BLaER1 (cell line): ENCODE data around the gene BCL6.
A peak's percentile ranks its signal among the peaks of the same experiment; 100 is the strongest.

Experiments used
- H3K27ac ChIP-seq: shearing (Covaris generic); formaldehyde crosslinking; 2 replicates; pipeline ENCODE4 v1.8.1; 2022
- H3K27me3 ChIP-seq: shearing (Covaris generic); formaldehyde crosslinking; 2 replicates; pipeline ENCODE4 v1.8.1; 2022
- H3K36me3 ChIP-seq: shearing (Covaris generic); formaldehyde crosslinking; 2 replicates; pipeline ENCODE4 v1.8.1; 2022
- H3K4me1 ChIP-seq: shearing (Covaris generic); formaldehyde crosslinking; 2 replicates; pipeline ENCODE4 v1.8.1; 2022
- H3K4me2 ChIP-seq: shearing (Covaris generic); formaldehyde crosslinking; 2 replicates; pipeline ENCODE4 v1.8.1; 2022
- H3K4me3 ChIP-seq: shearing (Covaris generic); formaldehyde crosslinking; 2 replicates; pipeline ENCODE4 v1.8.1; 2022
- H3K9ac ChIP-seq: shearing (Covaris generic); formaldehyde crosslinking; 2 replicates; pipeline ENCODE4 v1.8.1; 2022
- H3K9me3 ChIP-seq: shearing (Covaris generic); formaldehyde crosslinking; 2 replicates; pipeline ENCODE4 v1.8.1; 2022
- H4K20me1 ChIP-seq: shearing (Covaris generic); formaldehyde crosslinking; 2 replicates; pipeline ENCODE4 v1.8.1; 2022
- Cebpa-rat ChIP-seq: shearing (Covaris generic); IDR thresholded peaks from 2 replicates; pipeline ENCODE4 v1.8.1; 2022

Gene BCL6

DNA sequence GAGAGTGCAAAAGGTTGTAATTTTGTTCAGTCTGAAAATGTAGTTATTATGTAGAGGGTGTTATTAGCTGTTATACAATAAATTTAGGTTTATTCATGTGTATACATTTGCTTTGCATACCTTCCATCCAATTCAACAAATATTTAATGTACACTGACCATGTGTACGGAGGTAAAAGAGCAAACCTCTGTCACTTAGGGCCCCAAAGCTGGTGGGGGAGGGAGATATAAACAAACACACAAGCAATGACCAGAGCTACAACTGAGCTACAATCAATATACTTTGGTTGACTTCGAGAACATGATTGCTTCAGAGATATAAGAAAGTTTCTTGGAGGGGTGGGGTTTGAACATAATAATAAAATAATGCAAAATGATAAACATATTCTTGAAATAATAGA is 17.5 kb upstream of the BCL6 start:
- Histone ChIP-seq H3K27ac (no peak overlapping the region), H3K9me3 (0 out of 2 replicates have a peak, but pooled peaks cover 3% of the 10 kb centered on the region)

GRCh38 chr3:187759601-187760000 is 14.3 kb upstream of the BCL6 start:
- Histone ChIP-seq H3K36me3 (no peaks in the 10 kb centered on the region), H3K9me3 (0 out of 2 replicates have a peak, but pooled peaks cover 3% of the 10 kb centered on the region), H3K4me3 (no peak overlapping the region), H3K4me2 (no peak overlapping the region), H3K9ac (no peak overlapping the region), H4K20me1 (no peaks in the 10 kb centered on the region), H3K27me3 (no peaks in the 10 kb centered on the region), H3K4me1 (no peaks in the 10 kb centered on the region), H3K27ac (no peak overlapping the region)
- no peak for TF ChIP-seq Cebpa-rat

More for the DNA sequence above, 17.5 kb upstream of the BCL6 start:
- Histone ChIP-seq H4K20me1 (no peaks in the 10 kb centered on the region), H3K36me3 (no peaks in the 10 kb centered on the region), H3K9ac (no peak overlapping the region), H3K4me2 (no peak overlapping the region), H3K27me3 (no peaks in the 10 kb centered on the region), H3K4me3 (no peak overlapping the region), H3K4me1 (no peaks in the 10 kb centered on the region)
- no peak for TF ChIP-seq Cebpa-rat

GRCh38 chr3:187758318-187758955 is 13.2 kb upstream of the BCL6 start:
- Histone ChIP-seq H3K4me3 (no peak overlapping the region), H3K4me1 (no peaks in the 10 kb centered on the region), H3K9ac (no peak overlapping the region), H3K36me3 (no peaks in the 10 kb centered on the region), H4K20me1 (no peaks in the 10 kb centered on the region), H3K27me3 (no peaks in the 10 kb centered on the region), H3K9me3 (0 out of 2 replicates have a peak, but pooled peaks cover 3% of the 10 kb centered on the region), H3K27ac (no peak overlapping the region), H3K4me2 (no peak overlapping the region)
- no peak for TF ChIP-seq Cebpa-rat

- Histone ChIP-seq H3K27ac (no peak overlapping the region), H3K4me3 (no peak overlapping the region), H3K27me3 (no peaks in the 10 kb centered on the region), H3K9me3 (no peaks in the 10 kb centered on the region), H3K4me1 (peaks cover 35% of the 10 kb centered on the region), H3K36me3 (no peaks in the 10 kb centered on the region), H3K4me2 (no peak overlapping the region), H4K20me1 (no peaks in the 10 kb centered on the region), H3K9ac (no peak overlapping the region)
- no peak for TF ChIP-seq Cebpa-rat
Measured at GRCh38 chr3:187753516-187753915, 8.2 kb upstream of the BCL6 start.

DNA sequence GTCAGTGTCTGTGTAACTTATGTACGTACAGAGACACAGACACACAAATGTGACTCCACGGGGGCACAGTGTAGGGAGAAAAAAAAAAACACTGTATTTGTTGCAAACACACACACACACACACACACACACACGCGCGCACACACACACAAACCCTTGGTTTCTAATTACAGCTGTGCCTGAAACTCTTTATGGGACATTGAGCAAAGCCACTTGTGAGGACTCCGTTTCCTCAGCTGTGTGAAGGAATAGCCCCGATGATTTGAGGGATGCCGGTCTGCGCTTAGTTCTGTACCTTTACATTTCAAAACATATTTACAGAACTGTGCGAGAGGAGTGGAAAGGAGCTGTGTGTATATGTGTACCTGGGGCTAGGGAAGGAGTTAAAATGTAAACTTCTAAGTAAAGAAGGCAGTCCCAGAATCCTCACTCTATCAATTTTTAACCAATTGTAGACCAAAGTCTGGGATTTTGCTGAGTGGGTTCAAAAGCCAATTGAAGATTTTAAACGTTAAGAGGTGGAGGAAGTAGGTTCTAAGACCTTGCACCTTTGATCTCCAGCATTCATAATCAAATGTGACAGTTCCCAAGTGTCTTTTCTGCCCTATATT is 5.3 kb upstream of the BCL6 start:
- H3K4me1 ChIP-seq: peaks cover 53% of the 10 kb centered on the region

DNA sequence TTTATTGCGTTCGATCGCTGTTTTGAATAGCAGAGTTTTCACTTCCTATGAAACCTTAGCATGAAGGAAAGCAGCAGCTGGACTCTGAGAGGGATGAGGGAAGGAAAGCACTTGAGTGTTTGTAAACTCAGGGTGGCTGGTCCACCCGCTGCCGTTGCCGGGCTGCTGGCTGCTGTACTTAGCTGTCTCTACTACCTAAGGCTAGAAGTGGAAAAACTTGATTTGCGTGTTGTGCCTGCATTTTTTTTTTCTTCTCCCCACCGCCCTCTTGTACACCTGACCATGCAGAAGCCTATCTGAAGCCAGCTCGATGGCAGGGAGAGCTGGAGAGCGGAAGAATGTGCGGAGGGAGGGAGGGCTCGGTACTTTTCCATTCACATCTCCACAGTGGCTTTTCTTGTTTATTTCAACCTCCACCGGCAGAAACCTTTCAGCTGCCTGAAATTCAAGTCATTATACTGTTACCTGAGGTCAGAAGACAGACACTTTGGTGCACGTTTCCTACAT is 4.8 kb upstream of the BCL6 start:
- Histone ChIP-seq H3K27me3 (no peaks in the 10 kb centered on the region), H3K4me3 (peak overlapping the region; percentile 58), H3K36me3 (no peaks in the 10 kb centered on the region), H3K4me2 (peak overlapping the region; percentile 98), H3K9me3 (no peaks in the 10 kb centered on the region), H3K27ac (peak overlapping the region; percentile 52; the same call in 1 of the 2 replicates), H3K4me1 (peaks cover 53% of the 10 kb centered on the region), H4K20me1 (peaks cover 2% of the 10 kb centered on the region), H3K9ac (peak overlapping the region; percentile 45)
- no peak for TF ChIP-seq Cebpa-rat

More for the DNA sequence above, 5.3 kb upstream of the BCL6 start:
- peak overlapping the region; percentile 58 for H3K4me3 ChIP-seq
- TF ChIP-seq Cebpa-rat: no peak
- peak overlapping the region; percentile 52; the same call in 1 of the 2 replicates for H3K27ac ChIP-seq
- peak overlapping the region; percentile 45 for H3K9ac ChIP-seq
- H3K9me3 ChIP-seq: no peaks in the 10 kb centered on the region
- H3K36me3 ChIP-seq: no peaks in the 10 kb centered on the region
- H3K4me2 ChIP-seq: peak overlapping the region; percentile 98
- no peaks in the 10 kb centered on the region for H4K20me1 ChIP-seq
- no peaks in the 10 kb centered on the region for H3K27me3 ChIP-seq

GRCh38 chr3:187748050-187748481 is 2.8 kb upstream of the BCL6 start:
- peaks cover 53% of the 10 kb centered on the region for H3K4me1 ChIP-seq

GRCh38 chr3:187747506-187747905 is 2.2 kb upstream of the BCL6 start:
- Histone ChIP-seq H3K9me3 (no peaks in the 10 kb centered on the region), H3K27ac (peak overlapping the region; percentile 75), H3K4me3 (peak overlapping the region; percentile 97), H3K4me1 (peaks cover 53% of the 10 kb centered on the region), H3K4me2 (peak overlapping the region; percentile 98), H4K20me1 (peaks cover 21% of the 10 kb centered on the region), H3K27me3 (no peaks in the 10 kb centered on the region), H3K36me3 (no peaks in the 10 kb centered on the region), H3K9ac (peak overlapping the region; percentile 99)
- no peak for TF ChIP-seq Cebpa-rat

More at GRCh38 chr3:187748050-187748481, 2.8 kb upstream of the BCL6 start:
- no peaks in the 10 kb centered on the region for H3K36me3 ChIP-seq
- H3K4me2 ChIP-seq: peak overlapping the region; percentile 98
- H3K4me3 ChIP-seq: 0 out of 2 replicates have a peak overlapping the region, but pooled peaks have one; percentile 97
- TF ChIP-seq Cebpa-rat: no peak
- H4K20me1 ChIP-seq: peaks cover 16% of the 10 kb centered on the region
- peak overlapping the region; percentile 75 for H3K27ac ChIP-seq
- H3K9me3 ChIP-seq: no peaks in the 10 kb centered on the region
- no peaks in the 10 kb centered on the region for H3K27me3 ChIP-seq
- peak overlapping the region; percentile 99 for H3K9ac ChIP-seq

DNA sequence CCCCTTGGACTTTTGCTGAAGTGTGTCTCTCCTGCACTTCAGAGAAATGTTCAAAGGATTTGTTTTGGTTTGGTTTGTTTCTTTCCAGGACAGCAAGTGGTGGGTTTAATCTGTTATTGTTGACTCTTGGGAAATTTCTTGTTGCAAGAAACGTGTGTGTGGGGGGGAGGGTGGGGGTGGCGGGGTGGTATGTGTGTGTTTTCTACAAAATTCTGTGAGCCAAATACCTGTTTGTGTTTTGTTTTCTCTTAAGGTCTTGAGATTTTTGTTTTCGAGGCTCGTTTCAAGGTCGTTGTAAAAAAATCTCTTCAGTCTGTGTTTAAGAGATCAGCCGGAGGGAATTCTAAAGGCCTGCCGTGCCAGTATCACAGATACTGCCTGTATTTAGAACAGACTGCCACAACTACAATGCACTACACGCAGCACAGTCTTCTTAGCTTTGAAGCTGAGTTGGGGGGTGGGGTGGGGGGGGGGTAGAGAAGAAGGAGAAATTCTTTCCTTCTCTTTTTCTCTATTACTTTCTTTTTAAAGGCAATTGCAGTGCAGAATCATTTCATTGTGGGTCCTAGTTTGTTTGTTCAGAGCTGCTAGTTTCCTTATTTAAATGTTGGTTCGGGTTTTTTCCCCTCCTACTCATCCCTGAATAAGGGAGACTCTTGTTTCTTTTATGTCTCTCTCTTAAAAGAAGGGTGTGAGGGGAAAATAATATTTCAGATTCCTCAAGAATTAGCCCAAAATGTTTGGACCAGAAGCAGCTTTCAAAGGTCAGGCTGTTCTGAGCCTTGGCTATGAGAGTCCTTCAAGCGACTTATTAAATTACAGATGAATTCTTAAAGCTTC is 1.4 kb upstream of the BCL6 start:
- peak overlapping the region; percentile 97 for H3K4me3 ChIP-seq
- H3K9me3 ChIP-seq: no peaks in the 10 kb centered on the region
- peak overlapping the region; percentile 99 for H3K9ac ChIP-seq
- H3K4me2 ChIP-seq: peak overlapping the region; percentile 98
- H3K27me3 ChIP-seq: no peaks in the 10 kb centered on the region
- no peaks in the 10 kb centered on the region for H3K36me3 ChIP-seq
- H3K4me1 ChIP-seq: peaks cover 49% of the 10 kb centered on the region
- no peak for TF ChIP-seq Cebpa-rat
- peaks cover 30% of the 10 kb centered on the region for H4K20me1 ChIP-seq
- H3K27ac ChIP-seq: peak overlapping the region; percentile 100
